Dendritic cell treated with granulocyte-macrophage colony-stimulating factor and Interleukin-4, amounts not matched to agents 40 ng/mL and 50 ng/mL, for 4 days (primary cell): ENCODE measurements around the gene RIN3.

Experiments used
- H3K27ac Mint-ChIP-seq: one replicate; pipeline ENCODE4 v1.8.0; 2022; ENCODE audit warnings: mild to moderate bottlenecking, mixed read lengths
- H3K27me3 Mint-ChIP-seq: one replicate; pipeline ENCODE4 v1.8.0; 2022; ENCODE audit warnings: mild to moderate bottlenecking, mixed read lengths
- H3K36me3 Mint-ChIP-seq: one replicate; pipeline ENCODE4 v1.8.0; 2022; ENCODE audit warnings: low read depth, mixed read lengths
- H3K4me1 Mint-ChIP-seq: one replicate; pipeline ENCODE4 v1.8.0; 2022; ENCODE audit warnings: low read depth, mixed read lengths
- H3K4me3 Mint-ChIP-seq: one replicate; pipeline ENCODE4 v1.8.0; 2022; ENCODE audit warnings: mild to moderate bottlenecking, moderate library complexity, mixed read lengths
- H3K9me3 Mint-ChIP-seq: one replicate; pipeline ENCODE4 v1.8.0; 2022; ENCODE audit warnings: mixed read lengths
- intact Hi-C: fragments of 100-400 bp; cut with micrococcal nuclease; formaldehyde crosslinking; loops from one replicate; pipeline ENCODE4 v1.15.0; 2022

Gene RIN3

DNA sequence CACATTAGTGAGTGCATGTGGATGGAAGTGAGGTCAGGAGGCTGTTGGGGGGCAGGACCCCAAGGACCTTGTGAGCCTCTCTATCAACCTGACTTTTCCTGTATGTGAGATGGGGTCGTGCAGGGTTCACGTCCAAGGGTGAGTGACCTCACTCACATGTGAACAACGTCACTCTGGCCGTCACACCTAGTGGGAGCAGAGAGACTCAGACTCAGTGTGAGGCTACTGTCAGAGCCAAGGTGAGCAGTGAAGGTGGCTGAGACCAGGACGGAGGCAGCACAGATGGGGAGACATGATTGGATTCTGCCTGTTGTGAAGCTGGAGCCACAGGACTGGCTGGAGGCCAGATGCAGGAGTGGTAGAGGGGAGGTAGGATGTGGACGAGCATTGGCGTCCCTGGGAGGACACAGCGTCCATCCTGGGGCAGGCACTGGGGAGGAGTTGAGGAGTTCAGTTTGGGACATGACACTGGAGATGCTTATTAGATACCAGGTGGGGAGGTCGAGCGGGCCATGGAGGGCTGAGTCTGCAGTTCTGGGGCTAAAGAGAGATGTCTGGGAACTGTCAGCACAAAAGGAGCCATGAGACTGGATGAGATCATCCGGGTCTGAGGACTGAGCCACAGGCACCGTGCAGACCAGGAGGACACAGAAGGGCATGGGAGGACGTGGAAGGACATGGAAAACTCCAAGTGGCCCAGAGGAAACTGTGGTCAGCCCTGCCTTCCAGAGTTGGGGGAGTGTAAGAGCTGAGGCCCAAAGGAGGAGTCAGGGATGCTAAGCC, 142.0 kb downstream of the RIN3 start:
- Mint-ChIP-seq H3K4me1 (peaks cover 85% of the 10 kb centered on the region), H3K27me3 (no peaks in the 10 kb centered on the region), H3K4me3 (peak overlapping the region; percentile 99), H3K9me3 (no peaks in the 10 kb centered on the region), H3K27ac (peak overlapping the region; percentile 91), H3K36me3 (peaks cover 91% of the 10 kb centered on the region)
- intact Hi-C loops, result loop anchor here (10.0 kb wide), 1 partner anchor 191 kb away; no protein-coding TSS in a partner anchor

DNA sequence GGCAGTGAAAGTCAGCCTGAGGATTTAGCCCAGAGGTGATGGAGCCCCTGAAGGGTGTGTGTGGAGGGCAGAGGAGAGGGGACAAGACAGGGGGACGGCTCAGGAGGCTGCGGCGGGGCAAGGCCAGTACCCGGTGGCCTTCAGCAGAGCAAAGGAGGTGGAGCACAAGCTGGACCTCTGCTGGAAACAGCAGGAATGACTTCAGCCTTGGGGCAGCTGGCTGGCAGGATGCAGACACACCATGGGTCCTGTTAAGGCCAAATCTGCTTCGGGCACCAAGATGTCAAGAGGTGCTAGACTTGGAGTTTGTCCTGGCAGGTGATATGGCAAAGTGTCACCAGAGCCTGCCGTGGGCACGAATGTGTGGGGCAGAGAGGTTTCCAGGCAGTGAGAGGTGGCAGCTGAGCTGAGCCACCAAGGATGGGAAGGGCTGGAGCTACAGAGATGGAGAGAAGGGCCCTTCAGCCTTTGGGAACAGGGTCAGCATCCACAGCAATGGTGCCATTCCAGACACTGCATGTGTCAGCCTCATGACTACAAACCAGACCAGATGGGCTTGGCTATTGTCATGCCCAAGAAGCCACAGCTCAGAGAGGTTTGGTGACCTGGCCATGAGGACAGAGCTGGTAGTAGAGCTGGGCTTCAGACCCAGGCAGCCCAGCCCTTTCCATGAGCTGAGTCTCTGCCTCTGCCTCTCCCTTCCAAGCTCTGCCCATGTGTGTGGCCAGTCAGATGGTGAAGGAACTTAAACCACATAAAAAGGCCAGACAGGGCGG, 142.9 kb downstream of the RIN3 start:
- H3K36me3 Mint-ChIP-seq, result peaks cover 93% of the 10 kb centered on the region
- peaks cover 85% of the 10 kb centered on the region for H3K4me1 Mint-ChIP-seq

DNA sequence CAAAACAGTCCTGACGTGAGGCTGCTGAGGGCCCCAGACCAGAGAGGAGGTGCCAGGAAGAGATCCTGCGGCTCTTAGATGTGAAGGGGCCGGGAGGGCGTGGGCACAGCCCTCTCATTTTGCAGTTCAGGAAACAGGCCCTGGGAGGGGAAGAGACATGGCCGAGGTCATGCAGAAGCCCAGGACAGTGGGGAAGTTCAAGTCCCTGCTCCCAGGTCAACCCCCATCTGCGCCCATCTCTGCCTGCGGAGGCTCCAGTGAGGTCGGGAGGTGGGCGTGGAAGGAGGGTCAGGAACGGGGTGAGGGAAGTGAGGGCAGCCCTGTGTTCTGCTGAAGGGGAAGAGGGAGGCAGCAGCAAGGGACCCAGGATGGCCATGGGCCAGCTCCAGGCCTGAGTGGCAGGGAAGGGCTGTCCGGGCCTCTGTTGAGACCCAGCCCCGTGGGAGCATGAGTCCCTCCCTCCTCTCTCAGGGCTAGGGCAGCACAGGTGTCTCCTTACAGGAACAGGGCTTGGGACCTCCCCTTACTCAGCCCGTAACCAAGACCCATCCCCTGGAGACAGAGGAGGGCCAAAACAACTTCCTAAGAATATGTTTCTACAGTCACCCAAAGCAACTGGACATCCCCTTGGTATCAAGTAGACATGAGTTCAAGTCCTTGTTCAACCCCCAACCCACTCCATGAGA, 144.0 kb downstream of the RIN3 start:
- intact Hi-C loops, result loop anchor here (1.0 to 10.0 kb wide), 2 partner anchors 48 to 193 kb away; no protein-coding TSS in a partner anchor
- H3K27me3 Mint-ChIP-seq, result no peaks in the 10 kb centered on the region
- peak overlapping the region; percentile 91 for H3K27ac Mint-ChIP-seq
- no peaks in the 10 kb centered on the region for H3K9me3 Mint-ChIP-seq
- H3K4me3 Mint-ChIP-seq, result peak overlapping the region; percentile 99
- H3K4me1 Mint-ChIP-seq, result peaks cover 88% of the 10 kb centered on the region
- H3K36me3 Mint-ChIP-seq, result peaks cover 94% of the 10 kb centered on the region

More for the DNA sequence above, 142.9 kb downstream of the RIN3 start:
- peak overlapping the region; percentile 91 for H3K27ac Mint-ChIP-seq
- no peaks in the 10 kb centered on the region for H3K27me3 Mint-ChIP-seq
- H3K4me3 Mint-ChIP-seq, result peak overlapping the region; percentile 99
- intact Hi-C loops, result loop anchor here (1.0 to 10.0 kb wide), 2 partner anchors 47 to 192 kb away; no protein-coding TSS in a partner anchor
- no peaks in the 10 kb centered on the region for H3K9me3 Mint-ChIP-seq

DNA sequence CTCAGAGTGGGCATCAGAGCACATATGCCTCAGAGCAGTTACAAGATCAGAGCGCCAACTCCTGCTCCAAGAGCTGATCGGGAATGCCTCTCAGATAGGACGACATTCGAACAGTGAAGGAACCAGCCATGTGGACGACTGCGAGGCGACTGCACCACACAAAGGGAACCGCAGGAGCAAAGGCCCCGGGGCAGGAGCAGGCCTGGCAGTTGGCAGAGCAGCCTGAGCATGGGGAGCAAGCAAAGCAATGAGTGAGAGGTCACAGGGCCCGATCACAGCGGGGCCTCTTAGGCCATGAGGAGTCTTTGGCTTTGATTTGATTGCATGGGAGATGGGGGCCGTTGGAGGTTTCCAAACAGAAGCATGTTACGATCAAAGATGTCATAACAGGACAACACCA, 144.6 kb downstream of the RIN3 start:
- peaks cover 94% of the 10 kb centered on the region for H3K36me3 Mint-ChIP-seq
- intact Hi-C loops, result loop anchor here (10.0 kb wide), 1 partner anchor 193 kb away; no protein-coding TSS in a partner anchor
- H3K4me1 Mint-ChIP-seq, result peaks cover 93% of the 10 kb centered on the region
- H3K4me3 Mint-ChIP-seq, result peak overlapping the region; percentile 99
- H3K27ac Mint-ChIP-seq, result peak overlapping the region; percentile 91
- H3K27me3 Mint-ChIP-seq, result no peaks in the 10 kb centered on the region
- H3K9me3 Mint-ChIP-seq, result no peaks in the 10 kb centered on the region

DNA sequence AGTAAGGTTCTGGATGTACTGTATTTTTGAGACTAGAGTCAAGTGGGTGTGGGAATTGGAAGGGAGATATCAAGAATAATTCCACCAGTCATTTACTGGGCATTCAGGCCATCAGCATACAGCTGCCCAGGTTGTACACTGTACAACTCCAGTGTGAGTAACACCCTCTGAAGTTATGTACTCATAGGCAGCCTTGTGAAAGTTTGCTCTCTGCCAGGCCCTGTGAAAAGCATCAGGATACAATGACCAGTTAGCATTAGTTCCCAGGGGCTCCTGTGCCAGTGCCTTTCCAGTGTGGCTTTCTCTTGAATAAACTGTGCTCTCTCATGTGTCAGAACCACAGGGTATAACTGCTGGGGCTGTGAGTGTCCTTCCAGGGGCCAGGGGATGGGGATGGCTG, 145.1 kb downstream of the RIN3 start:
- intact Hi-C loops, result loop anchor here (10.0 kb wide), 1 partner anchor 194 kb away; no protein-coding TSS in a partner anchor
- Mint-ChIP-seq H3K36me3 (peaks cover 94% of the 10 kb centered on the region), H3K4me3 (peak overlapping the region; percentile 99)

DNA sequence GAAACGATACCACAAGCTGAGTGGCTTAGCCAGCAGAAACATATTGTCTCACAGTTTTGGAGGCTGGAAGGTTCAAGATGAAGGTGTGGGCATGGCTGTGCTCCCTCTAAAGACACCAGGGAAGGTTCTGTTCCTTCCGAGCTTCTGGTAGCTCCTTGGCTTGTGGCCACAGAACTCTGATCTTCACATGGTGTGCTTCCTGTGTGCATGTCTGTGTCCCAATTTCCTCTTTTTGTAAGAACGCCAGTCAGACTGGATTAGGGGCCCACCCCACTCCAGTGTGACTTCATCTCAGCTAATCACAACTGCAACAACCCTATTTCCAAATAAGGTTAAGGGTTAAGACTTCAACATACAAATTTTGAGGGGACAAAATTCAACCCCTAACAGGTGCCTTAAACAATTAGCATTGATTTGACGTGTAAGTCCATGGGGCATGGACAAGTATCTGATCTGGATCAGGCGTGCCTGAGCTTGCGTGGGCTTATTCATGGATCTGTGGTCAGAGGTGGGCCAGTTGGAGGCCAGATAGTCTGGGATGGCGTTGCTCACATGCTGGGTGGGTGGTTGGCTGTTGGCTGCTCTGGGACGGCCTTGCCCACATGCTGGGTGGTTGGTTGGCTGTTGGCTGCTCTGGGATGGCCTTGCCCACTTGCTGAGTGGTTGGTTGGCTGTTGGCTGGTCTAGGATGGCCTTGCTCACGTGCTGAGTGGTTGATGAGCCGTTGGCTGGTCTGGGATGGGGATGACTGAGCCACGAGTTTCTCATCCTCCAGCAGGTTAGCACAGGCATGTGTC, 146.4 kb downstream of the RIN3 start:
- no peaks in the 10 kb centered on the region for H3K27me3 Mint-ChIP-seq
- peak overlapping the region; percentile 91 for H3K27ac Mint-ChIP-seq
- H3K4me1 Mint-ChIP-seq, result peaks cover 98% of the 10 kb centered on the region
- no peaks in the 10 kb centered on the region for H3K9me3 Mint-ChIP-seq
- H3K36me3 Mint-ChIP-seq, result peaks cover 97% of the 10 kb centered on the region
- H3K4me3 Mint-ChIP-seq, result peak overlapping the region; percentile 39
- intact Hi-C loops, result loop anchor here (10.0 kb wide), 1 partner anchor 195 kb away; no protein-coding TSS in a partner anchor

More for the DNA sequence above, 145.1 kb downstream of the RIN3 start:
- H3K27me3 Mint-ChIP-seq, result no peaks in the 10 kb centered on the region
- H3K9me3 Mint-ChIP-seq, result no peaks in the 10 kb centered on the region
- H3K27ac Mint-ChIP-seq, result peak overlapping the region; percentile 91
- H3K4me1 Mint-ChIP-seq, result peaks cover 93% of the 10 kb centered on the region

DNA sequence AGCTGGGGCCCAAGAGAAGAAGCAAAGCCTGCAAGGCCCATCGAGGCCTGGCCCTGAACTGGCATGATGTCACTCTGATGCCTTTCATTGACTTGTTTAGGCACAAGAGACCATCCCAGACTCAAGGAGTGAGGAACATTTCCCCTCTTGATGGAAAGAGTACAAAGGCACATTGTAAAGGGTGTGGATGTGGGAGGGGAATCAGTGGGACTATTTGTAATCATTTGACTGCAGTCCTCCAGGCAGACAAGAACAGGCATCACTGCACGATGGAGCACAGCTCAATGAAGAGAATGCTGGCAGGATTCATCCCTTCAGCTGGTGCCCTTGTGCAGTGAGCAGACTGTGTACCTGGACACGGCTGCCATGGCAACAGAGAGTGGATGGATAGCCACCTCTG, 147.0 kb downstream of the RIN3 start:
- peaks cover 98% of the 10 kb centered on the region for H3K4me1 Mint-ChIP-seq
- H3K36me3 Mint-ChIP-seq, result peaks cover 94% of the 10 kb centered on the region
- no peaks in the 10 kb centered on the region for H3K27me3 Mint-ChIP-seq
- H3K27ac Mint-ChIP-seq, result peak overlapping the region; percentile 91
- H3K4me3 Mint-ChIP-seq, result no peak overlapping the region
- no peaks in the 10 kb centered on the region for H3K9me3 Mint-ChIP-seq
- intact Hi-C loops, result no loop called here

DNA sequence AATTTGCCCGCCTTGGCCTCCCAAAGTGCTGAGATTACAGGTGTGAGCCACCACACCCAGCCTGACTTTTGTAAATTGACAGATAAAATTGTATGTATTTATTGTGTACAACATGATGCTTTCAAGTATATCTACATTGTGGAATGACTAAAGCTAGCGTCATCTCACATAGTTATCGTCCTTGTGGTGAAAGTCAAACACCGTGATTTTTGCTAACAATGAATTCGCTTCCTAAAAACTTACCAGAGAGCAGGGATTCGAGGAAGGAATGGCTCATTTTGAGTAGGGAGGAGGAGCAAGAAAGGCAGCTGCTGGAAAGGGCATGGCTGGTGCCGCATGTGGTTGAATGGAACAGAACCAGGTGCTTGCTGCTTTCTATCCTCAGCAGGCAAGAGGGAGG, 149.5 kb downstream of the RIN3 start:
- H3K36me3 Mint-ChIP-seq, result peaks cover 97% of the 10 kb centered on the region
- intact Hi-C loops, result no loop called here
- H3K27me3 Mint-ChIP-seq, result no peaks in the 10 kb centered on the region
- peaks cover 96% of the 10 kb centered on the region for H3K4me1 Mint-ChIP-seq
- H3K27ac Mint-ChIP-seq, result peak overlapping the region; percentile 78
- no peak overlapping the region for H3K4me3 Mint-ChIP-seq
- no peaks in the 10 kb centered on the region for H3K9me3 Mint-ChIP-seq

DNA sequence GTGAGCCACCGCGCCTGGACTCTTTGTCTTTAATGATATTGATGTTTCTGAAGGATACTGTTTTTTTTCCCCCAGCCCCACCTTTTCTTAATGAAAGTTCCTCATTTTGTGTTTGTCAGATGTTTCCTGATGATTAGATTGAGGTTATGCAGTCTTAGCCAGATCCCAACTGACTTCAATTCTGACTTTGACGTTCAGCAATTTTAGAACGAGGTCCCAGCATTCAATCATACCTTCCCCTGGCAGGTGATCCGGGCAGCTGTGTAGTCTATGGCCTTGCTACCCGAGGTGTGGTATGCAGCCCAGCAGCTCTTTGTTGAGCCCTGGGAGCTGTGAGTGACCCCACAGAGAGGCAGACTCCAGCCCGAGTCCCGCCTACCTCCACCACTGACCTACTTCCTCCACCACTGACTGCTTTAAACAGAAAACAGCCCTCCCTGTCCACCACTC, 152.1 kb downstream of the RIN3 start:
- intact Hi-C loops, result no loop called here
- H3K4me1 Mint-ChIP-seq, result peaks cover 98% of the 10 kb centered on the region
- no peaks in the 10 kb centered on the region for H3K9me3 Mint-ChIP-seq
- H3K27me3 Mint-ChIP-seq, result no peaks in the 10 kb centered on the region
- peak overlapping the region; percentile 81 for H3K27ac Mint-ChIP-seq
- peak overlapping the region; percentile 59 for H3K4me3 Mint-ChIP-seq
- peaks cover 97% of the 10 kb centered on the region for H3K36me3 Mint-ChIP-seq

DNA sequence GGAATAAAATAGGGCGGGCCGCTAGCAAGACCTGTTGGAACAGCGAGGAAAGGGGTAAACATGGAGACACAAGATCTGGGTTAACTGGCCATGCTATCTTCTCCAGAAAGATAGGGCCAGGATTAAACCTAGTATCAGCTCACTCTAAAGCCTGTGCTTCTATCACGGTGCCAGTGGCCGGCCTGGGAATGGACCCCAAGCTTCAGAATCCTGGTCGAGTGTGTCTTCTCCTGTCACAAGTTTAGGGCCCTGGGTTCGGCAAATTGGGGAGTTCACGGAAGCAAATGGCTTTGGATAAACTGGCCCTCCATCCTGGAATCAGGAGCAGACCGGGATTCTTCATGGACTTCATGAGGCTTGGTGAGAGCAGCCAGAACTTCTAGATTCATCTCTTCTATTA, 152.7 kb downstream of the RIN3 start:
- Mint-ChIP-seq H3K4me1 (peaks cover 98% of the 10 kb centered on the region), H3K27me3 (no peaks in the 10 kb centered on the region), H3K27ac (peak overlapping the region; percentile 81), H3K9me3 (no peaks in the 10 kb centered on the region), H3K4me3 (peak overlapping the region; percentile 59), H3K36me3 (peaks cover 97% of the 10 kb centered on the region)
- intact Hi-C loops, result no loop called here

DNA sequence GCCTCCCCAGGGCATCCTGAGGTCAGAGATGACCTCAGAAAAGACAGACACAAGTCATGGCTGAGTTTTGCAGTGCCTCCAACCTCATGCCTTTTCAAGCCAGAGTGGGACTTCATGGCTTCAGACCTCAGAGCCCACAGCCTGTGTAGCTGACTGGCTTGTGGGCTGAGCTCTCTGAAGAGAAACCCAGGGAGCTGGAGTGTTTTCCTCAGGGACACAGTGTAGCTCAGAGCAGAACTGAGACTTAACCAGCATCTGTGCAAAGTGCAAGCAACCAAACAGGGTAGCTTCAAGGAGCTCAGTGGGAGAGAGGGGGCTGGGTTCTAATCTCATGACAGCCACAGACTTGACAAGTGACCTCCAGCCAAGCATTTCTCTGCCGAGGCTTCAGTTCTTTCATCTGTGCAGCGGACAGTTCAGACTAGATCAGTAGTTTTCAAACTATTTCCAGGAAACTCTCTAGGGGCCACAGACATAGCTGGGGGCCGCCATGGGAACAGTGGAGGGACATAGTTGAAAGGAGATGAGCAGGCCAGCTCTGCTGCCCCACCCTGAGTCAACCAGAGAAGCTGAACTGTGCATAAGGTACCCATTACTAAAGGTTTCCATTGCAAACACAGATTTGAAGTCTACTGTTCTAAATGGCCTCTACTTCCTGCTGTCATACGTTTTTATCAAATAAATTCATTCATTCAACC, 154.8 kb downstream of the RIN3 start:
- Mint-ChIP-seq H3K27me3 (no peaks in the 10 kb centered on the region), H3K9me3 (no peaks in the 10 kb centered on the region), H3K36me3 (peaks cover 96% of the 10 kb centered on the region), H3K4me3 (no peak overlapping the region), H3K4me1 (peaks cover 95% of the 10 kb centered on the region), H3K27ac (peak overlapping the region; percentile 47)
- intact Hi-C loops, result no loop called here

DNA sequence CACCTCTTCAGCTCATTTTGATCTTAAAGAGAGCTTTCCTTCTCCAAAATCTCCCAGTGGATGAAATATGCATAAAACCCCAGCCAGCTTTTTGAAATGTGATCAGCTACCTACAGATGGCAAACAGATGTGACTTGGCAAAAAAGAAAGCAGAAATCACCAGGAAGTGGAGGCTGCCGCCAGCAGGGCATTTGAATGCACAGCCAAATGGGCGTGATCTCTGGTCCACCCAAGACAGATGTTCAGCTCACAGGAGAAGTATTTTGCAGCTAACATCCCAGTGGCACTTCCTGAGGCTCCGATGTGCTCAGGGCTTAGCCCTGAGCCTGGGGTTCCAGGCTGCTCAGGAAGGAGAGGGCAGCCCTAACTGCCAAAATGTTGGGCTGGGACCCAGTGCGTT, 156.6 kb downstream of the RIN3 start:
- H3K36me3 Mint-ChIP-seq, result peaks cover 96% of the 10 kb centered on the region
- intact Hi-C loops, result no loop called here
- no peaks in the 10 kb centered on the region for H3K9me3 Mint-ChIP-seq
- no peaks in the 10 kb centered on the region for H3K27me3 Mint-ChIP-seq
- H3K4me3 Mint-ChIP-seq, result no peak overlapping the region
- H3K27ac Mint-ChIP-seq, result peak overlapping the region; percentile 47
- H3K4me1 Mint-ChIP-seq, result peaks cover 92% of the 10 kb centered on the region
